GM12878 (cell line): ENCODE data around the gene AQP5. TPM values are rescaled to one million over a fixed set of nuclear protein-coding genes. Genes with fewer than 3 reads are reported as not detected.

ENCODE experiments used
- ATAC-seq: fragments of 200-7000 bp; cut with Tn5 transposase; 3 replicates; pipeline ENCODE4 v1.9.1; 2020; ENCODE audit warnings: mild to moderate bottlenecking, moderate library complexity
- BruUV-seq: library from RNA; stranded (reverse); fragments of 400-500 nt; replicated peaks from 2 replicates; lab custom pipeline; 2021; lab: Mats Ljungman, UMichigan
- CTCF ChIA-PET: fragments of 300-600 bp; sonication (Branson Sonifier 250); formaldehyde crosslinking; extraction: SDS; loops from one replicate; lab custom pipeline; 2021; ENCODE audit warnings: inconsistent platforms; lab: Yijun Ruan, JAX
- POLR2A ChIA-PET: fragments of 350-600 bp; formaldehyde crosslinking; extraction: SDS; loops from one replicate; lab custom pipeline; 2021; ENCODE audit warnings: inconsistent platforms; lab: Charles Lee
- RAD21 ChIA-PET: fragments of 300-600 bp; sonication (Branson Sonifier 250); formaldehyde crosslinking; loops from one replicate; lab custom pipeline; 2023; ENCODE audit warnings: antibody characterized with exemption; ENCODE audit not compliant: unreplicated experiment; lab: Charles Lee
- SMC1A ChIA-PET: fragments of 300-600 bp; sonication (Branson Sonifier 250); formaldehyde crosslinking; loops from one replicate; lab custom pipeline; 2023; ENCODE audit not compliant: unreplicated experiment, uncharacterized antibody; lab: Charles Lee
- DNase-seq: peaks from one replicate; pipeline ENCODE4 v3.0.0-alpha.2; 2011; ENCODE audit warnings: low read depth, low spot score
- FAIRE-seq: peaks from 3 replicates; lab custom pipeline; 2011; peaks lifted over from hg19 to GRCh38; lab: Jason Lieb, UNC
- H2AFZ ChIP-seq: 2 replicates; pipeline ENCODE4 v1.6.0; 2011; ENCODE audit warnings: low read depth, low read length, control low read depth; ENCODE audit not compliant: control insufficient read depth
- H3K27ac ChIP-seq: 2 replicates; pipeline ENCODE4 v1.5.1; 2011; ENCODE audit warnings: control low read depth; ENCODE audit not compliant: control insufficient read depth, insufficient read depth
- H3K27me3 ChIP-seq, 2 experiments: replicated peaks in 1 of 2; 2 replicates each; pipeline versions ENCODE4 v1.6.0 to v1.6.1; 2011; ENCODE audit warnings: low read length in 1 of 2; ENCODE audit not compliant: control insufficient read depth in 2 of 2, insufficient read depth in 2 of 2
- H3K36me3 ChIP-seq, 2 experiments: 2 replicates each; pipeline ENCODE4 v1.5.1; 2011; ENCODE audit warnings: low read length in 1 of 2; ENCODE audit not compliant: control insufficient read depth in 2 of 2, insufficient read depth in 2 of 2
- H3K4me1 ChIP-seq: 2 replicates; pipeline ENCODE4 v1.6.1; 2011; ENCODE audit warnings: mild to moderate bottlenecking, low read length, moderate library complexity, mixed read lengths; ENCODE audit not compliant: control insufficient read depth, insufficient read depth
- H3K4me2 ChIP-seq: 2 replicates; pipeline ENCODE4 v1.6.0; 2011; ENCODE audit warnings: control low read depth; ENCODE audit not compliant: control insufficient read depth, insufficient read depth
- H3K4me3 ChIP-seq: fragments of 200-600 bp; sonication (generic); 2 replicates; pipeline ENCODE4 v1.5.1; 2016
- H3K79me2 ChIP-seq: 2 replicates; pipeline ENCODE4 v1.6.0; 2011; ENCODE audit warnings: low read length; ENCODE audit not compliant: control insufficient read depth, insufficient read depth
- H3K9ac ChIP-seq: 2 replicates; pipeline ENCODE4 v1.8.0; 2011; ENCODE audit warnings: low read length, control low read depth, mixed read lengths; ENCODE audit not compliant: control insufficient read depth, insufficient read depth
- H3K9me3 ChIP-seq: replicated peaks from 3 replicates; pipeline ENCODE4 v1.5.1; 2011; ENCODE audit warnings: mild to moderate bottlenecking, low read length; ENCODE audit not compliant: control insufficient read depth, insufficient read depth
- H4K20me1 ChIP-seq: 2 replicates; pipeline ENCODE4 v1.6.0; 2011; ENCODE audit not compliant: control insufficient read depth, insufficient read depth
- ETV6 ChIP-seq, 2 experiments: fragments of 450-650 bp in 1 of 2; IDR thresholded peaks in 1 of 2; conservative IDR thresholded peaks in 1 of 2; 2 replicates each; pipeline ENCODE4 v1.6.1; 2014; ENCODE audit warnings: antibody characterized with exemption in 1 of 2, borderline replicate concordance in 1 of 2, low read depth in 1 of 2, mild to moderate bottlenecking in 1 of 2, moderate library complexity in 1 of 2
- FOXM1 ChIP-seq: IDR thresholded peaks from 2 replicates; pipeline ENCODE4 v1.6.1; 2012; ENCODE audit warnings: low read depth, mild to moderate bottlenecking, inconsistent platforms, low read length, moderate library complexity
- SMC3 ChIP-seq: IDR thresholded peaks from 2 replicates; pipeline ENCODE4 v1.6.1; 2011; ENCODE audit warnings: low read length, improper control_type of control experiment, borderline replicate concordance
- ZNF207 ChIP-seq: fragments of 450-650 bp; IDR thresholded peaks from 2 replicates; pipeline ENCODE4 v1.6.1; 2014; ENCODE audit warnings: antibody characterized with exemption, mild to moderate bottlenecking, borderline replicate concordance
- WGBS: methylation state at CpG from one replicate; pipeline ENCODE4 v1.1.6; 2016; ENCODE audit warnings: low lambda C conversion rate; ENCODE audit not compliant: insufficient replicate concordance, insufficient coverage; ENCODE audit errors: missing lambda C conversion rate; 5-methylcytosine and 5-hydroxymethylcytosine counted together
- in situ Hi-C: fragments of 300-500 bp; cut with MboI; formaldehyde crosslinking; loops from 9 replicates; pipeline ENCODE4 v1.14.3; 2018; ENCODE audit warnings: mixed read lengths
- intact Hi-C: fragments of 100-400 bp; cut with micrococcal nuclease; formaldehyde crosslinking; loops from one replicate; pipeline ENCODE4 v1.14.2; 2022; ENCODE audit not compliant: unreplicated experiment
- polyA plus RNA-seq, 11 experiments: library from polyadenylated mRNA; depleted of rRNA in 4 of 11; unstranded in 6 of 11; stranded (reverse) in 5 of 11; fragments of >200 nt; fragmentation: Nextera tagmentation in 4 of 11; fragmentation: Illumina TruSeq in 1 of 11; extraction: Ambion mirVana in 4 of 11; extraction: Trizol in 1 of 11; gene quantifications; 1 replicate in 1 of 11; 2 replicates in 10 of 11; pipeline versions ENCODE4 v1.2.1 to v1.2.3, GENCODE V29; 2011 to 2016; ENCODE audit warnings: inconsistent platforms in 2 of 11, missing spikeins in 2 of 11, low read depth in 1 of 11
- total RNA-seq, 4 experiments: library from RNA; depleted of rRNA in 3 of 4; stranded (reverse); fragments of >200 nt in 3 of 4; fragmentation: Illumina TruSeq in 1 of 4; extraction: Trizol in 1 of 4; gene quantifications; 2 replicates each; pipeline versions ENCODE4 v1.2.1 to v1.2.3, GENCODE V29; 2013 to 2021
- TF ChIP-seq, protein P1 (sequence below): IDR thresholded peaks from 2 replicates; pipeline ENCODE4 v1.6.1; 2012; ENCODE audit warnings: low read depth, low read length, improper control_type of control experiment
- TF ChIP-seq, protein P2 (sequence below): fragments of 150-350 bp; IDR thresholded peaks from 2 replicates; pipeline ENCODE4 v1.6.1; 2016; ENCODE audit warnings: low read depth, low read length
- TF ChIP-seq, protein P3 (sequence below): fragments of 450-650 bp; IDR thresholded peaks from 2 replicates; pipeline ENCODE4 v1.6.1; 2016; ENCODE audit warnings: mild to moderate bottlenecking

The AQP5 gene
- total and polyA plus RNA-seq, 10 of the 15 experiments (the other 5 are each of a cell fraction or from before 2014, with no cell fraction given) = not detected

DNA sequence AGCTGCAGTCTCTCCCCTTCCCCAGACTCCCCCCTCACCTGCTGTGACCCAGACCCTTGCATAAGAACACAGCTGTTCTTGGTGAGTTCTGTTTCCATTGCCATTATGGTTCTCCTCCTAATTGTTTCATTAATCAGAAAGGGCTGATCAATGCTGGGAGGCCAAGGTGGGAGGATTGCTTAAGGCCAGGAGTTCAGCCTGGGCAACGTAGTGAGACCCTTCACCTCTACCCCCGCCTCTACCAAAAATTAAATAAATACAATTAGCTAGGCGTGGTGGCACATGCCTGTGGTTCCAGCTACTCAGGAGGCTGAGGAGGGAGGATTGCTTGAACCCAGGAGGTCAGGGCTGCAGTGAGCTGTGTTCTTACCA lies 40.8 kb upstream of the AQP5 start:
- no TSS peak for BruUV-seq
- no peak overlapping the region for H3K9ac ChIP-seq
- ATAC-seq (no peak), FAIRE-seq (no peak), DNase-seq (no peak)
- no peak overlapping the region for H3K27ac ChIP-seq
- H3K4me2 ChIP-seq = no peak overlapping the region
- intact Hi-C loops = no loop called here
- H2AFZ ChIP-seq = no peak overlapping the region
- TF ChIP-seq, protein P1, sequence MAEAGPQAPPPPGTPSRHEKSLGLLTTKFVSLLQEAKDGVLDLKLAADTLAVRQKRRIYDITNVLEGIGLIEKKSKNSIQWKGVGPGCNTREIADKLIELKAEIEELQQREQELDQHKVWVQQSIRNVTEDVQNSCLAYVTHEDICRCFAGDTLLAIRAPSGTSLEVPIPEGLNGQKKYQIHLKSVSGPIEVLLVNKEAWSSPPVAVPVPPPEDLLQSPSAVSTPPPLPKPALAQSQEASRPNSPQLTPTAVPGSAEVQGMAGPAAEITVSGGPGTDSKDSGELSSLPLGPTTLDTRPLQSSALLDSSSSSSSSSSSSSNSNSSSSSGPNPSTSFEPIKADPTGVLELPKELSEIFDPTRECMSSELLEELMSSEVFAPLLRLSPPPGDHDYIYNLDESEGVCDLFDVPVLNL = no peak
- TF ChIP-seq, protein P2, sequence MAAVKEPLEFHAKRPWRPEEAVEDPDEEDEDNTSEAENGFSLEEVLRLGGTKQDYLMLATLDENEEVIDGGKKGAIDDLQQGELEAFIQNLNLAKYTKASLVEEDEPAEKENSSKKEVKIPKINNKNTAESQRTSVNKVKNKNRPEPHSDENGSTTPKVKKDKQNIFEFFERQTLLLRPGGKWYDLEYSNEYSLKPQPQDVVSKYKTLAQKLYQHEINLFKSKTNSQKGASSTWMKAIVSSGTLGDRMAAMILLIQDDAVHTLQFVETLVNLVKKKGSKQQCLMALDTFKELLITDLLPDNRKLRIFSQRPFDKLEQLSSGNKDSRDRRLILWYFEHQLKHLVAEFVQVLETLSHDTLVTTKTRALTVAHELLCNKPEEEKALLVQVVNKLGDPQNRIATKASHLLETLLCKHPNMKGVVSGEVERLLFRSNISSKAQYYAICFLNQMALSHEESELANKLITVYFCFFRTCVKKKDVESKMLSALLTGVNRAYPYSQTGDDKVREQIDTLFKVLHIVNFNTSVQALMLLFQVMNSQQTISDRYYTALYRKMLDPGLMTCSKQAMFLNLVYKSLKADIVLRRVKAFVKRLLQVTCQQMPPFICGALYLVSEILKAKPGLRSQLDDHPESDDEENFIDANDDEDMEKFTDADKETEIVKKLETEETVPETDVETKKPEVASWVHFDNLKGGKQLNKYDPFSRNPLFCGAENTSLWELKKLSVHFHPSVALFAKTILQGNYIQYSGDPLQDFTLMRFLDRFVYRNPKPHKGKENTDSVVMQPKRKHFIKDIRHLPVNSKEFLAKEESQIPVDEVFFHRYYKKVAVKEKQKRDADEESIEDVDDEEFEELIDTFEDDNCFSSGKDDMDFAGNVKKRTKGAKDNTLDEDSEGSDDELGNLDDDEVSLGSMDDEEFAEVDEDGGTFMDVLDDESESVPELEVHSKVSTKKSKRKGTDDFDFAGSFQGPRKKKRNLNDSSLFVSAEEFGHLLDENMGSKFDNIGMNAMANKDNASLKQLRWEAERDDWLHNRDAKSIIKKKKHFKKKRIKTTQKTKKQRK = no peak
- TF ChIP-seq FOXM1 (no peak), SMC3 (no peak), ZNF207 (no peak), ETV6 (conservative IDR thresholded peaks at IDR 0.05 in 1 of 2, IDR thresholded peaks at IDR 0.05 in 1 of 2; ENCODE audit: borderline replicate concordance in 1 of 2, low read depth in 1 of 2) (no peak)
- TF ChIP-seq, protein P3, sequence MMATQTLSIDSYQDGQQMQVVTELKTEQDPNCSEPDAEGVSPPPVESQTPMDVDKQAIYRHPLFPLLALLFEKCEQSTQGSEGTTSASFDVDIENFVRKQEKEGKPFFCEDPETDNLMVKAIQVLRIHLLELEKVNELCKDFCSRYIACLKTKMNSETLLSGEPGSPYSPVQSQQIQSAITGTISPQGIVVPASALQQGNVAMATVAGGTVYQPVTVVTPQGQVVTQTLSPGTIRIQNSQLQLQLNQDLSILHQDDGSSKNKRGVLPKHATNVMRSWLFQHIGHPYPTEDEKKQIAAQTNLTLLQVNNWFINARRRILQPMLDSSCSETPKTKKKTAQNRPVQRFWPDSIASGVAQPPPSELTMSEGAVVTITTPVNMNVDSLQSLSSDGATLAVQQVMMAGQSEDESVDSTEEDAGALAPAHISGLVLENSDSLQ = no peak
- in situ Hi-C loops = no loop called here
- WGBS = 2% methylated on average over 3 of the region's 3 CpGs
- H3K4me3 ChIP-seq = no peak overlapping the region
- peaks cover 1 to 2% of the 10 kb centered on the region in 2 experiments; a peak in 2 of 4 replicates for H3K27me3 ChIP-seq
- CTCF ChIA-PET = no interaction called here
- RAD21 ChIA-PET = no interaction called here
- SMC1A ChIA-PET = no interaction called here
- H4K20me1 ChIP-seq = no peaks in the 10 kb centered on the region
- POLR2A ChIA-PET = no interaction called here
- no peaks in the 10 kb centered on the region for H3K9me3 ChIP-seq
- H3K79me2 ChIP-seq = no peaks in the 10 kb centered on the region
- H3K36me3 ChIP-seq = no peaks in the 10 kb centered on the region
- H3K4me1 ChIP-seq = no peaks in the 10 kb centered on the region
